ENCODE results near the gene IGSF9B.

- no peak for TF ChIP-seq CTCF (IDR thresholded peaks at IDR 0.05)
- TF ChIP-seq POLR2A (IDR thresholded peaks at IDR 0.05): no peak
These were observed 33.7 kb upstream of the IGSF9B start for GRCh38 chr11:133990501-133990900.

All from adrenal gland (tissue), 5 donors.